PC-3 (cell line): ENCODE results near the gene SPR.

Source experiments
- CTCF ChIP-seq: fragments of 300-600 bp; sonication (generic); conservative IDR thresholded peaks from 2 replicates; pipeline ENCODE4 v1.5.1; 2017; ENCODE audit warnings: antibody characterized with exemption, low read depth, mild to moderate bottlenecking, low read length
- EZH2 ChIP-seq: fragments of 300-600 bp; sonication (generic); IDR thresholded peaks from one replicate; pipeline ENCODE4 v1.6.1; 2017; ENCODE audit warnings: antibody characterized with exemption, mild to moderate bottlenecking, low read length; ENCODE audit not compliant: unreplicated experiment

GRCh38 chr2:72920318-72921087 is 33.3 kb downstream of the SPR start:
- no peak for TF ChIP-seq CTCF
- no peak for TF ChIP-seq EZH2
